PC-3 (cell line): Measurements from ENCODE around the gene NDUFAF5.

ENCODE experiments used
- CTCF ChIP-seq: fragments of 300-600 bp; sonication (generic); conservative IDR thresholded peaks from 2 replicates; pipeline ENCODE4 v1.5.1; 2017; ENCODE audit warnings: antibody characterized with exemption, low read depth, mild to moderate bottlenecking, low read length
- EZH2 ChIP-seq: fragments of 300-600 bp; sonication (generic); IDR thresholded peaks from one replicate; pipeline ENCODE4 v1.6.1; 2017; ENCODE audit warnings: antibody characterized with exemption, mild to moderate bottlenecking, low read length; ENCODE audit not compliant: unreplicated experiment

- TF ChIP-seq CTCF: peak; percentile 78
- no peak for TF ChIP-seq EZH2
Observed at GRCh38 chr20:13819885-13820645, 35.2 kb downstream of the NDUFAF5 start.
